ENCODE data around the gene EXOC5. TPM values are rescaled to one million over a fixed set of nuclear protein-coding genes. Genes with fewer than 3 reads are reported as not detected.
"Not testable (repeated sequence)": the region's sequence is repeated elsewhere in the genome, so short reads cannot be mapped to it uniquely, and the experiment has no call there.

Gene EXOC5
- total RNA-seq, 1 experiment from 2014 or later = 69.8 TPM

DNA sequence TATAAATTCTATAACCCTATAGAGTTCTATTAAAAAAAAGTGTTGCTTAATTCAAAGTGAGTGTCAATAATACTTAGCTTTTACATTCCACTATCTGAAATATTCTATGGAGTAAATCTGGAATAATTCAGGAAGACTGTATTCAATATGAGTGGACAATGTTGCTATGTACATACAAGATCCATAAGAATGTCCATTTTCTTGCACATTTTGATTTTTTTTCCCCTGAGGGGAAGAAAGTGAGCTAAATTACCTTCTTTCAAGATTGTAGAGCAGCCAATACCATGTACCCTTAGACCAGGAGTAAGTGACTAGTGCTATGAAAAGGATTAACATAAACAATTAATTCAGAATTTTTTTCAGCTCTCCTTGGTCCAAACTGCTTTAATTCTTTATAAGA, 25.4 kb downstream of the EXOC5 start:
- intact Hi-C loops (cut with micrococcal nuclease; ENCODE audit: unreplicated experiment) = no loop called here
- H3K27me3 ChIP-seq (replicated peaks; ENCODE audit: control insufficient read depth, insufficient read depth, low read length) = no peaks in the 10 kb centered on the region
- H3K4me1 ChIP-seq = no peaks in the 10 kb centered on the region
- no peak overlapping the region for H3K4me3 Mint-ChIP-seq (ENCODE audit: unreplicated experiment)
- BruUV-seq (replicated peaks) = no TSS peak
- no peaks in the 10 kb centered on the region for H3K9me3 Mint-ChIP-seq (ENCODE audit: unreplicated experiment)
- ChIA-PET CTCF (no interaction called here), POLR2A (no interaction called here)
- H3K4me1 Mint-ChIP-seq (ENCODE audit: low read depth, unreplicated experiment) = no peaks in the 10 kb centered on the region
- TF ChIP-seq, protein P1, sequence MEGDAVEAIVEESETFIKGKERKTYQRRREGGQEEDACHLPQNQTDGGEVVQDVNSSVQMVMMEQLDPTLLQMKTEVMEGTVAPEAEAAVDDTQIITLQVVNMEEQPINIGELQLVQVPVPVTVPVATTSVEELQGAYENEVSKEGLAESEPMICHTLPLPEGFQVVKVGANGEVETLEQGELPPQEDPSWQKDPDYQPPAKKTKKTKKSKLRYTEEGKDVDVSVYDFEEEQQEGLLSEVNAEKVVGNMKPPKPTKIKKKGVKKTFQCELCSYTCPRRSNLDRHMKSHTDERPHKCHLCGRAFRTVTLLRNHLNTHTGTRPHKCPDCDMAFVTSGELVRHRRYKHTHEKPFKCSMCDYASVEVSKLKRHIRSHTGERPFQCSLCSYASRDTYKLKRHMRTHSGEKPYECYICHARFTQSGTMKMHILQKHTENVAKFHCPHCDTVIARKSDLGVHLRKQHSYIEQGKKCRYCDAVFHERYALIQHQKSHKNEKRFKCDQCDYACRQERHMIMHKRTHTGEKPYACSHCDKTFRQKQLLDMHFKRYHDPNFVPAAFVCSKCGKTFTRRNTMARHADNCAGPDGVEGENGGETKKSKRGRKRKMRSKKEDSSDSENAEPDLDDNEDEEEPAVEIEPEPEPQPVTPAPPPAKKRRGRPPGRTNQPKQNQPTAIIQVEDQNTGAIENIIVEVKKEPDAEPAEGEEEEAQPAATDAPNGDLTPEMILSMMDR (IDR thresholded peaks at IDR 0.05; ENCODE audit: insufficient read depth in 1 of 2, low read depth in 1 of 2, low read length in 1 of 2, severe bottlenecking in 1 of 2, unreplicated experiment in 1 of 2) = no peak
- no peaks in the 10 kb centered on the region for H3K36me3 ChIP-seq (ENCODE audit: control insufficient read depth, insufficient read depth, low read length)
- no peak overlapping the region for H3K27ac Mint-ChIP-seq (ENCODE audit: unreplicated experiment)
- H3K27me3 Mint-ChIP-seq (ENCODE audit: insufficient read depth, unreplicated experiment) = no peaks in the 10 kb centered on the region
- no peaks in the 10 kb centered on the region for H3K9me3 ChIP-seq
- DNase-seq = no peak
- no peak overlapping the region for H3K4me3 ChIP-seq (ENCODE audit: low read depth, low read length)
- peaks cover under 1% of the 10 kb centered on the region for H3K36me3 Mint-ChIP-seq (ENCODE audit: insufficient read depth, unreplicated experiment)

DNA sequence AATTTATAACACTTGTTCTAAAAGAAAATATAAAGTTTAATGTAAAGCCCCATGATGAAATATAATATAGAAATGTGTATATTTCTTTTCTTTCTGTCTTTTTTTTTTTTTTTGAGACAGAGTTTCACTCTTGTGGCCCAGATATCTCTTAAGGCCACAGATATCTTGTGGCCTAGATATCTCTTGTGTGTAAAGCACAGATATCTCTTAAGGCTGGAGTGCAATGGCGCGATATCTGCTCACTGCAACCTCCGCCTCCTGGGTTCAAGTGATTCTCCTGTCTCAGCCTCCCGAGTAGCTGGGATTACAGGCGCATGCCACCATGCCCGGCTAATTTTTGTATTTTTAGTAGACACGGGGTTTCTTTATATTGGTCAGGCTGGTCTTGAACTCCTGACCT, 28.6 kb downstream of the EXOC5 start:
- H3K9me3 ChIP-seq; BruUV-seq (replicated peaks); intact Hi-C loops (cut with micrococcal nuclease; ENCODE audit: unreplicated experiment); POLR2A ChIA-PET; H3K27ac Mint-ChIP-seq (ENCODE audit: unreplicated experiment); H3K27me3 Mint-ChIP-seq (ENCODE audit: insufficient read depth, unreplicated experiment); H3K4me1 ChIP-seq; CTCF ChIA-PET; H3K4me3 ChIP-seq (ENCODE audit: low read depth, low read length); H3K27me3 ChIP-seq (replicated peaks; ENCODE audit: control insufficient read depth, insufficient read depth, low read length); H3K4me1 Mint-ChIP-seq (ENCODE audit: low read depth, unreplicated experiment); H3K4me3 Mint-ChIP-seq (ENCODE audit: unreplicated experiment); H3K9me3 Mint-ChIP-seq (ENCODE audit: unreplicated experiment); H3K36me3 ChIP-seq (ENCODE audit: control insufficient read depth, insufficient read depth, low read length); DNase-seq: not testable (repeated sequence)
- H3K36me3 Mint-ChIP-seq (ENCODE audit: insufficient read depth, unreplicated experiment) = peaks cover 15% of the 10 kb centered on the region

DNA sequence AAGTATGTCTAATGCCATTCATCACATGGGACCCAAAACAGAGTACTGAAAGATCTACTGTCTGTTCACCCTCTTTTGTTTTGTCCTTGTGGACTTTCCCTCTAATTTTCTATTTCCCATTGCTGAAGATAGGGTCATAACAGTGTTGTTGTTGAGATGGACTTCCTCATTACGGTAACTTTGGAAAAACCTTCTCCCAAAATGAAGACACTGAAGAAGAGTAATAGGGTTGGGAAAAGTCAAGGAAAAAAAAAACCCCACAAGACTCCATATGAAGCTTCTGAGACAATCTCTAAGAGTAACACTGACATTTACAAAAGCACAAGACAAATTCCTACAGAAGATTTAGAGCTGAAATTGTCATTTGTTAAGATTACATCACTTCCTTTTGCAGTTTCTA, 36.7 kb downstream of the EXOC5 start:
- Histone ChIP-seq H3K9me3 (no peaks in the 10 kb centered on the region), H3K27me3 (replicated peaks; ENCODE audit: control insufficient read depth, insufficient read depth, low read length) (no peaks in the 10 kb centered on the region), H3K4me3 (ENCODE audit: low read depth, low read length) (no peak overlapping the region), H3K4me1 (no peaks in the 10 kb centered on the region), H3K36me3 (ENCODE audit: control insufficient read depth, insufficient read depth, low read length) (peaks cover 2% of the 10 kb centered on the region; the same call in 1 of the 2 replicates)
- intact Hi-C loops (cut with micrococcal nuclease; ENCODE audit: unreplicated experiment) = no loop called here
- TF ChIP-seq, protein P1 (IDR thresholded peaks at IDR 0.05; ENCODE audit: insufficient read depth in 1 of 2, low read depth in 1 of 2, low read length in 1 of 2, severe bottlenecking in 1 of 2, unreplicated experiment in 1 of 2) = no peak
- ChIA-PET CTCF (no interaction called here), POLR2A (no interaction called here)
- H3K27ac Mint-ChIP-seq (ENCODE audit: unreplicated experiment) = no peak overlapping the region
- BruUV-seq (replicated peaks) = no TSS peak
- H3K27me3 Mint-ChIP-seq (ENCODE audit: insufficient read depth, unreplicated experiment) = no peaks in the 10 kb centered on the region
- no peaks in the 10 kb centered on the region for H3K4me1 Mint-ChIP-seq (ENCODE audit: low read depth, unreplicated experiment)
- H3K36me3 Mint-ChIP-seq (ENCODE audit: insufficient read depth, unreplicated experiment) = peaks cover 31% of the 10 kb centered on the region
- DNase-seq = no peak
- H3K4me3 Mint-ChIP-seq (ENCODE audit: unreplicated experiment) = no peak overlapping the region
- H3K9me3 Mint-ChIP-seq (ENCODE audit: unreplicated experiment) = no peaks in the 10 kb centered on the region

DNA sequence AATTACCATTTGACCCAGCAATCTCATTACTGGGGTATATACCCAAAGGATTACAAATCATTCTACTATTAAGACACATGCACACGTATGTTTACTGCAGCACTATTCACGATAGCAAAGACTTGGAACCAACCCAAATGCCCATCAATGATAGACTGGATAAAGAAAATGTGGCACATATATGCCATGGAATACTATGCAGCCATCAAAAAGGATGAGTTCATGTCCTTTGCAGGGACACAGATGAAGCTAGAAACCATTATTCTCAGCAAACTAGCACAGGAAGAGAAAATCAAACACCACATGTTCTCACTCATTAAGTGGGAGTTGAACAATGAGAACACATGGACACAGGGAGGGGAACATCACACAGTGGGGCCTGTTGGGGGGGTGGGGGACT, 40.4 kb downstream of the EXOC5 start:
- H3K36me3 ChIP-seq (ENCODE audit: control insufficient read depth, insufficient read depth, low read length); H3K9me3 ChIP-seq; H3K4me1 Mint-ChIP-seq (ENCODE audit: low read depth, unreplicated experiment); intact Hi-C loops (cut with micrococcal nuclease; ENCODE audit: unreplicated experiment); H3K4me3 ChIP-seq (ENCODE audit: low read depth, low read length); H3K27me3 ChIP-seq (replicated peaks; ENCODE audit: control insufficient read depth, insufficient read depth, low read length); H3K4me3 Mint-ChIP-seq (ENCODE audit: unreplicated experiment); H3K9me3 Mint-ChIP-seq (ENCODE audit: unreplicated experiment); CTCF ChIA-PET; BruUV-seq (replicated peaks); POLR2A ChIA-PET; H3K4me1 ChIP-seq; H3K27ac Mint-ChIP-seq (ENCODE audit: unreplicated experiment); H3K27me3 Mint-ChIP-seq (ENCODE audit: insufficient read depth, unreplicated experiment); DNase-seq: not testable (repeated sequence)
- H3K36me3 Mint-ChIP-seq (ENCODE audit: insufficient read depth, unreplicated experiment) = peaks cover 37% of the 10 kb centered on the region
